Loucy (cell line): Measurements from ENCODE around the gene SIK1.
"Not testable (repeated sequence)": the region's sequence is repeated elsewhere in the genome, so short reads cannot be mapped to it uniquely, and the experiment has no call there.

Experiments
- H2AFZ ChIP-seq: fragments of 200-600 bp; sonication (generic); 2 replicates; pipeline ENCODE4 v1.6.0; 2016; ENCODE audit warnings: antibody characterized with exemption, mild to moderate bottlenecking, low read length, moderate library complexity
- H3F3A ChIP-seq: fragments of 200-600 bp; 2 replicates; pipeline ENCODE4 v1.6.0; 2016; ENCODE audit warnings: antibody characterized with exemption, low read depth, mild to moderate bottlenecking
- H3K27me3 ChIP-seq: fragments of 200-600 bp; sonication (generic); 2 replicates; pipeline ENCODE4 v1.6.1; 2014; ENCODE audit warnings: low read length, mild to moderate bottlenecking; ENCODE audit not compliant: insufficient read depth, poor library complexity, severe bottlenecking
- H3K36me3 ChIP-seq: fragments of 200-600 bp; sonication (generic); 2 replicates; pipeline ENCODE4 v1.6.1; 2016; ENCODE audit warnings: low read length; ENCODE audit not compliant: insufficient read depth
- H3K4me1 ChIP-seq: fragments of 200-600 bp; sonication (generic); 2 replicates; pipeline ENCODE4 v1.5.1; 2014; ENCODE audit warnings: low read length, mild to moderate bottlenecking; ENCODE audit not compliant: insufficient read depth, poor library complexity, severe bottlenecking
- H3K4me2 ChIP-seq: fragments of 200-600 bp; sonication (generic); 2 replicates; pipeline ENCODE4 v1.6.0; 2014; ENCODE audit warnings: antibody characterized with exemption, low read length, low read depth, mild to moderate bottlenecking; ENCODE audit not compliant: poor library complexity, severe bottlenecking
- H3K4me3 ChIP-seq: fragments of 200-600 bp; sonication (generic); 2 replicates; pipeline ENCODE4 v1.5.1; 2014; ENCODE audit warnings: low read length, mild to moderate bottlenecking, mixed read lengths; ENCODE audit not compliant: poor library complexity, severe bottlenecking
- H3K79me2 ChIP-seq: fragments of 200-600 bp; sonication (generic); 2 replicates; pipeline ENCODE4 v1.6.1; 2014; ENCODE audit warnings: low read length; ENCODE audit not compliant: insufficient read depth
- H3K9ac ChIP-seq: fragments of 200-600 bp; sonication (generic); 2 replicates; pipeline ENCODE4 v1.6.0; 2014; ENCODE audit warnings: mild to moderate bottlenecking, low read depth, low read length, moderate library complexity; ENCODE audit not compliant: poor library complexity, severe bottlenecking
- H3K9me2 ChIP-seq: fragments of 200-600 bp; sonication (generic); replicated peaks from 2 replicates; pipeline ENCODE4 v1.6.1; 2016; ENCODE audit warnings: low read depth, low read length, mixed read lengths
- H3K9me3 ChIP-seq: fragments of 200-600 bp; sonication (generic); 2 replicates; pipeline ENCODE4 v1.6.1; 2014; ENCODE audit warnings: mild to moderate bottlenecking, antibody characterized with exemption, low read length, low read depth; ENCODE audit not compliant: insufficient read depth
- H4K20me1 ChIP-seq: fragments of 200-600 bp; sonication (generic); 2 replicates; pipeline ENCODE4 v1.6.0; 2014; ENCODE audit warnings: antibody characterized with exemption, low read length, mild to moderate bottlenecking; ENCODE audit not compliant: insufficient read depth, poor library complexity, severe bottlenecking

The SIK1 gene

GRCh38 chr21:43433340-43434136 is 6.6 kb upstream of the SIK1 start:
- not testable (repeated sequence) for H3K4me1 ChIP-seq, H3K79me2 ChIP-seq, H4K20me1 ChIP-seq

GRCh38 chr21:43430830-43431416 is 4.0 kb upstream of the SIK1 start:
- H3K9me3 ChIP-seq, H3K4me1 ChIP-seq, H3K36me3 ChIP-seq, H3K27me3 ChIP-seq, H3F3A ChIP-seq, H3K4me2 ChIP-seq, H3K9ac ChIP-seq, H3K79me2 ChIP-seq, H3K4me3 ChIP-seq, H3K9me2 ChIP-seq, H2AFZ ChIP-seq, H4K20me1 ChIP-seq: not testable (repeated sequence)

More at GRCh38 chr21:43433340-43434136, 6.6 kb upstream of the SIK1 start:
- not testable (repeated sequence) for H3K9me3 ChIP-seq, H3K36me3 ChIP-seq, H3K9me2 ChIP-seq, H3K9ac ChIP-seq, H3K27me3 ChIP-seq, H3K4me2 ChIP-seq, H3K4me3 ChIP-seq, H2AFZ ChIP-seq, H3F3A ChIP-seq

GRCh38 chr21:43428964-43429363 is 2.0 kb upstream of the SIK1 start:
- H3K4me2 ChIP-seq, H3K27me3 ChIP-seq, H3K4me3 ChIP-seq, H3K4me1 ChIP-seq, H3K36me3 ChIP-seq, H3K79me2 ChIP-seq, H3K9me3 ChIP-seq, H3K9me2 ChIP-seq, H2AFZ ChIP-seq, H3F3A ChIP-seq, H3K9ac ChIP-seq, H4K20me1 ChIP-seq: not testable (repeated sequence)

- not testable (repeated sequence) for H3K9me2 ChIP-seq, H3K27me3 ChIP-seq, H3K36me3 ChIP-seq, H3K4me3 ChIP-seq, H3K79me2 ChIP-seq, H3K4me1 ChIP-seq, H4K20me1 ChIP-seq, H3K4me2 ChIP-seq, H3F3A ChIP-seq, H3K9me3 ChIP-seq, H2AFZ ChIP-seq, H3K9ac ChIP-seq
Measured at GRCh38 chr21:43427242-43427559, 270 bp upstream of the SIK1 start.

GRCh38 chr21:43426004-43426403 is 927 bp downstream of the SIK1 start:
- not testable (repeated sequence) for H2AFZ ChIP-seq, H3K9ac ChIP-seq, H3K4me2 ChIP-seq, H3K4me1 ChIP-seq, H3K36me3 ChIP-seq, H3K9me3 ChIP-seq, H3K4me3 ChIP-seq, H3K9me2 ChIP-seq, H3K79me2 ChIP-seq, H3F3A ChIP-seq, H4K20me1 ChIP-seq, H3K27me3 ChIP-seq

GRCh38 chr21:43419475-43419874 is 7.5 kb downstream of the SIK1 start:
- not testable (repeated sequence) for H3K4me3 ChIP-seq, H3K27me3 ChIP-seq, H4K20me1 ChIP-seq, H2AFZ ChIP-seq, H3K36me3 ChIP-seq, H3K4me2 ChIP-seq, H3K9me2 ChIP-seq, H3K79me2 ChIP-seq, H3K4me1 ChIP-seq, H3F3A ChIP-seq, H3K9ac ChIP-seq, H3K9me3 ChIP-seq

GRCh38 chr21:43414576-43414975 is 12.4 kb downstream of the SIK1 start:
- H3K4me1 ChIP-seq, H3K4me3 ChIP-seq, H3K9ac ChIP-seq, H2AFZ ChIP-seq, H3K36me3 ChIP-seq, H3K9me3 ChIP-seq, H3K9me2 ChIP-seq, H3F3A ChIP-seq, H3K4me2 ChIP-seq, H3K79me2 ChIP-seq, H4K20me1 ChIP-seq, H3K27me3 ChIP-seq: not testable (repeated sequence)
